Measurements from ENCODE around the gene ZBTB5.
"Not testable (repeated sequence)": the region's sequence is repeated elsewhere in the genome, so short reads cannot be mapped to it uniquely, and the experiment has no call there.

Gene ZBTB5

GRCh38 chr9:37465249-37466036, at the start of gene ZBTB5:
ZBTB5 (minus strand) TSS chr9:37465450; CDS start chr9:37442551, 22,899 bp downstream.
- in situ Hi-C loops (cut with HindIII; ENCODE audit: low sequenced_read_pairs) = no loop called here

GRCh38 chr9:37514999-37515398, 49.7 kb upstream of the ZBTB5 start:
- in situ Hi-C loops (cut with HindIII; ENCODE audit: low sequenced_read_pairs) = no loop called here

- in situ Hi-C loops (cut with HindIII; ENCODE audit: low sequenced_read_pairs) = not testable (repeated sequence)
Observed at GRCh38 chr9:37514415-37514814, 49.2 kb upstream of the ZBTB5 start.

GRCh38 chr9:37512437-37512836, 47.2 kb upstream of the ZBTB5 start:
- in situ Hi-C loops (cut with HindIII; ENCODE audit: low sequenced_read_pairs) = no loop called here

GRCh38 chr9:37511016-37512010, 46.1 kb upstream of the ZBTB5 start:
- in situ Hi-C loops (cut with HindIII; ENCODE audit: low sequenced_read_pairs) = no loop called here

- in situ Hi-C loops (cut with HindIII; ENCODE audit: low sequenced_read_pairs) = not testable (repeated sequence)
Observed at GRCh38 chr9:37510053-37510452, 44.8 kb upstream of the ZBTB5 start.

- in situ Hi-C loops (cut with HindIII; ENCODE audit: low sequenced_read_pairs) = no loop called here
Observed at GRCh38 chr9:37509536-37509935, 44.3 kb upstream of the ZBTB5 start.

- in situ Hi-C loops (cut with HindIII; ENCODE audit: low sequenced_read_pairs) = no loop called here
Observed at GRCh38 chr9:37508834-37509206, 43.6 kb upstream of the ZBTB5 start.

- in situ Hi-C loops (cut with HindIII; ENCODE audit: low sequenced_read_pairs) = no loop called here
Observed at GRCh38 chr9:37508135-37508833, 43.0 kb upstream of the ZBTB5 start.

GRCh38 chr9:37507566-37508134, 42.4 kb upstream of the ZBTB5 start:
- in situ Hi-C loops (cut with HindIII; ENCODE audit: low sequenced_read_pairs) = no loop called here

- in situ Hi-C loops (cut with HindIII; ENCODE audit: low sequenced_read_pairs) = no loop called here
Observed at GRCh38 chr9:37504605-37505004, 39.4 kb upstream of the ZBTB5 start.

GRCh38 chr9:37503736-37504135, 38.5 kb upstream of the ZBTB5 start:
- in situ Hi-C loops (cut with HindIII; ENCODE audit: low sequenced_read_pairs) = no loop called here

GRCh38 chr9:37501957-37502596, 36.8 kb upstream of the ZBTB5 start:
- in situ Hi-C loops (cut with HindIII; ENCODE audit: low sequenced_read_pairs) = no loop called here

- in situ Hi-C loops (cut with HindIII; ENCODE audit: low sequenced_read_pairs) = no loop called here
Observed at GRCh38 chr9:37499297-37499696, 34.0 kb upstream of the ZBTB5 start.

GRCh38 chr9:37498457-37498856, 33.2 kb upstream of the ZBTB5 start:
- in situ Hi-C loops (cut with HindIII; ENCODE audit: low sequenced_read_pairs) = no loop called here

GRCh38 chr9:37497320-37497719, 32.1 kb upstream of the ZBTB5 start:
- in situ Hi-C loops (cut with HindIII; ENCODE audit: low sequenced_read_pairs) = no loop called here

- in situ Hi-C loops (cut with HindIII; ENCODE audit: low sequenced_read_pairs) = no loop called here
Observed at GRCh38 chr9:37496020-37496419, 30.8 kb upstream of the ZBTB5 start.

- in situ Hi-C loops (cut with HindIII; ENCODE audit: low sequenced_read_pairs) = no loop called here
Observed at GRCh38 chr9:37495571-37495970, 30.3 kb upstream of the ZBTB5 start.

GRCh38 chr9:37491939-37492338, 26.7 kb upstream of the ZBTB5 start:
- in situ Hi-C loops (cut with HindIII; ENCODE audit: low sequenced_read_pairs) = no loop called here
